HG03139 (cell line): ENCODE data around the gene LGALS3.

Source experiments
- ATAC-seq: cut with Tn5 transposase; IDR thresholded peaks from one replicate; pipeline ENCODE4 v1.9.1; 2021; ENCODE audit not compliant: unreplicated experiment

Gene LGALS3

DNA sequence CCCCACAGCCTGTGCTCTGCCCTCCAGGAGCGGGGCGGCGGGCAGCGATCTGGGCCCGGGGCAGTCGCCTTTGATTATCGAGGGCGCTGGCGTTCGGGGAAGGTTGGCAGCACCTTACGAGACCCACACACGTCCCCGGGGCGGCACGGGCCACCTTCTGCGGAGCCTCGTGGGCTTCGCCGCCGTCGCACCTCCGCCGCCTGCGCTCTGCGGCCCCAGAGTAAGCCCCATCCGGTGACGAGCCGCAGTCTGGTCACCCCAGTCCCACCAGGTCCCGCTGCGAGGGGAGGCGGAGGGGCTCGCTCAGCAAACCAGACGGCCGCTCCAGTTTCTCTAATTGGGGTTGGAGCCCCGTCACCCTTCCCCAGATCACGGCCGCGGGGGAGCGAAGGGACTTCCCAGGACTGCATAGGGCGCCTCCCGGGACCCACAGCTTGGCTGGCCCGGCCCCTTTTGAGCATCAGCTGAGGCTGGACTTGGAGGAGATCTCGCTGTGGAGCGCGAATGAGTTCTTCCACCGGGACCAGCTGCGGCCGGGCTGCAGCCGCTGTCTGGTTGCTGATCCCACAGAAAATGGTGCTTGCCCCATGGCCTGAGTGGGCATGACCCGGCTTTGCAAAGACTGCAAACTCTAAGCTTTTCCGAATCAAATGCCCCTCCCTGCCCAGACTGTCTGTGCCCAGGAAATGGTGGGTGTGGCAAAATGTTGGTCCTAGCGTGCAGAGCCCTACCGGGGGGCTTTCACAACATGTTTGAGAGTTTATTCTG is 560 bp downstream of the LGALS3 start:
- ATAC-seq: peak; percentile 53

DNA sequence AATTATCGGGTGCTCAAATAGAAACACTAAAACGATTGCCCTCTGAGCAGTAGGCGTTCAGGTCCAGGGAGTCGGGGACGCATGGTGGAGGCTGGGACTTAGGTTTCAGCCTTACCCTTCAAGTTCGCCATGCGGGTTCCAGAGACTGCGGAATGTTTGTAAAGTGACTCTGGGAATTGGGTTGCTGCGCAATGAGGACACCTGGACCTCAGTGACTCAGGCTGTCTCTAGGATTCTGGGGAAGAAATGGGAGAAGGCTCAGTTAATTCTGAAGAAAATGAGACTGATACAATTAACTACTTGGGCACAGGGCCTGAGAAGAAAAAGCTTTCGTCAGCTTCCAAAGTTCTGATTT is 1.1 kb downstream of the LGALS3 start:
- no peak for ATAC-seq

DNA sequence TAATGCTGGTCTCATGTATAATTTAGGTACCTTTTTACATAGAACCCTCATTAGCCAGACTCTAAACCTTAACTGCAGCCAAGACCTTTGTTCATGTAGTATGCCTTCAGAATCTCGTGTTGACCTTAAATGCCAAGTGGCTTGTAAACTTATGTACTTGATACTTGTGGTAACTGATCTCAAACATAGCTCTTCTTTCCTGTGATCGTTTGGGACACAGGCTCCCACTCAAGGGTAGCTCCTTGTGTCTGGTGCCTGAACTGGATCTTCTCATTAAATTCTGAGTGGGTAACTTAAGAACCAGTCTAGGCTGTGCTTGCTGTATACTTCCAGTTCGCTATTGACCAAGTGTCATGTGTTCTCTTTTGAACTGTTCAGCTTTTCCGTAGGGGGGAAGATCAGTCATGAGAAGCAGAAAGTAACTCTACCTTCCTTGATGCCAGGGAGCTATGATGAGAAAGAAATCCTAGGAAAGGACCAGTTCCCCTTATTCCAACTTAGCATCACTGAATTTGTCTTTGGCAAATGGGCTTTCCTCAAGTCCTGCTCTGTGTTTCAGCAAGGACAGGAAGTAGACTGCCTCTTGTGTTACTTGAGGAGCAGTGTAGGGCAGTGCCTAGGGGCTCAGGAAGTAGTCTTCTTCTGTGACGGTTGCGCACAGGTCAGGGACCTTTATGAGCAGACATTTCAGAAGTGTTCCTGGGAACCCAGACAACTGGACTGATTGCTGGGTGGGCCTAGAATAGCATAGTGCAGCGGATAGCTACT is 2.5 kb downstream of the LGALS3 start:
- no peak for ATAC-seq

DNA sequence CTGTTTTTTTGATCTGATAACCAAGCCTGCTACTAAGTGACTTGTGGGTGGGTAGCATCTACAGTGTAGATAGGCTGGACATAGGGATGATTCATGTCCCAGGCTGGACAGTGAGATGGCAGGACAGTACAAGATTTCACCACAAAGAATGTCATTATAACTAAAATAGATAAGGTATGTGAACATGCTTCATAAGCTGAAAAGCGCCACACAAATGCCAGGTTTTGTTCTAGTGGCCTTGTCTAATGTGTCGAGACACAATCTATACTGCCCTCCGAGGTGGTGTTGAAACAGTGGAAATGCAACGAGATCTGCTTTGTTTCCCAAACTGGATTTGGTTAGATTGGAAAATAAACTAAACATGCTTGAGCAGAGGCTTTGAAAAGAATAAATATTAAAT is 4.4 kb downstream of the LGALS3 start:
- ATAC-seq: no peak

DNA sequence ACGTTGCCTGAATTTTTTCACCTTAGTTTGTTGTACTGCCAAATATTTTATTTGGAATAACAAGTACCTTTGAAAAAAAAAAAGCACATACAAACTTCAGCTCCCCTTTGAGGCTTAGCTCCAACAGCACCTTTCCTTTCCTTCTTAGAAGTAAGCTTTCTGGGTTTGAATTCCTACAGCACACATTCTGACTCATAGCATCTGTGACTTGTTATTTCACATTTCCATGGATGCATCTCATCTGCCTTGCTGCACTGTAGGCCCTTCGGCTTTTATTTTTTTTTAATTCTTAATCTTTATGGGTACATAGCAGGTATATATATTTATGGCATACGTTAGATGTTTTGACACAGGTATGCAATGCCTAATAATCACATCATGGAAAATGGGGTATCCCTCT is 7.2 kb downstream of the LGALS3 start:
- ATAC-seq: no peak

DNA sequence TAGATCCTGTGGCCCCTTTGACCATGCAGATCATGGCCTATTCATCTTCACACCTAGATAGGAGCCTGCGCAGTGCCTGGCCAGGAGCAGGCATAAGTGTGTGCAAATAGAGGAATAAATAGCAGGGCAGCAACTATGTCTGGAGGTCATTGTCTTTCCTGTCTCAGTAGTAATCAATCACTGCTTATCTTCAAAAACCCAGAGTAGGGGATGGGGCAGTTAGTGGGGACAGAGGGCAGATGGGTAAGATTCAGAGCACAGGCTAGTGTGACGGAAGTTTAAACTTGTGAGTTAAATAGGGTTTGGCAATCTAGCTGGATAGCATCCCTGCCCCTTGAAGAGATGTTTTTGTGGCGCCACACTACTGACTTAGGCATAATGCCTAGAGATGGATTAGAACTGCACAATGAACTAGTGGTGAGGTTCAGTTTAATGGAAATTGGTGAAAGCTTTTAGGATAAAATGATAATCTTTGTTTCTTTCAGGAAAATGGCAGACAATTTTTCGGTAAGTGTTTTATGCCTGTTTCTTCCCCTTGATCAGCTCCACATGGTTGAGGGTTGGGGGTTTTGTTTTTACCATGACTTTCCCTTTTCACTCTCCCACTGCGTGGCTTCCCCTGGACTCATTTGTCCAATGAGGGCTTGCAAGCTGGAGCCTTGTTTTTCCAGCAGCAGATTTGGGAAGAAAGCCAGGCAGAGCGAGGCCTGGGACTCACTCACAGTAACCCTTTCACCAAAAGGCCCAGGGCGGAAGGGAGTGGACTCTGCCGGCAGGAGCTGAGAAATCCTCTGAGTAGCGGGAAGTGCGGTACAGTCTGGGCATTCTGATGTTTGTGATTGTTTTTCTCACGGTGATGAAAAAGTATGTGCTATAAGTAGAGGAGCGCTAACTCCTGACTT is 8.1 kb downstream of the LGALS3 start:
- no peak for ATAC-seq

DNA sequence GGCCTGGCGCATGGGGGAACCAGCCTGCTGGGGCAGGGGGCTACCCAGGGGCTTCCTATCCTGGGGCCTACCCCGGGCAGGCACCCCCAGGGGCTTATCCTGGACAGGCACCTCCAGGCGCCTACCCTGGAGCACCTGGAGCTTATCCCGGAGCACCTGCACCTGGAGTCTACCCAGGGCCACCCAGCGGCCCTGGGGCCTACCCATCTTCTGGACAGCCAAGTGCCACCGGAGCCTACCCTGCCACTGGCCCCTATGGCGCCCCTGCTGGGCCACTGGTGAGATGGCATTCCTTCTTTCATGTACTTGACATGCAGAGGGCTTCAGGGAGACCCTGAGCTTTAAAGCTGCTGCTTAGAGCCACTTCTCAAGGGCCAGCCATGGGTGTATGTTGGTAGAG is 9.0 kb downstream of the LGALS3 start:
- ATAC-seq: no peak

DNA sequence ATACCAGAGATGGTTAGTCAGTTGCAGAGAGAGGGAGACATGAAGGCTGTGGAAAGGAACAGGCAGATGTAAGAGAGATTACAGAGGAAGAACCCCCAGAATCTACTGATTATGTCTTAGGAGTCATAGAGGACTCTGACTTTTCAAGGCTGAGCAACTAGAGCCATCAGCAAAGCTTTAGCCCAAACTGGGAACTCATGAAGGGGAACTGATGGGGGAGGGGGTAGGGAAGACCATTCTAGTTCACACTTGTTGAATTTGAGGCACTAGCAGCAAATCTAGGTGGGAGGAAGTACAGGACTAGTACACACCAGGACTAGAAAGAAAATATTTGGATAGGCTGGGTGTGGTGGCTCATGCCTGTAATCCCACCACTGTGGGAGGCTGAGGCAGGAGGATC is 10.1 kb downstream of the LGALS3 start:
- no peak for ATAC-seq

DNA sequence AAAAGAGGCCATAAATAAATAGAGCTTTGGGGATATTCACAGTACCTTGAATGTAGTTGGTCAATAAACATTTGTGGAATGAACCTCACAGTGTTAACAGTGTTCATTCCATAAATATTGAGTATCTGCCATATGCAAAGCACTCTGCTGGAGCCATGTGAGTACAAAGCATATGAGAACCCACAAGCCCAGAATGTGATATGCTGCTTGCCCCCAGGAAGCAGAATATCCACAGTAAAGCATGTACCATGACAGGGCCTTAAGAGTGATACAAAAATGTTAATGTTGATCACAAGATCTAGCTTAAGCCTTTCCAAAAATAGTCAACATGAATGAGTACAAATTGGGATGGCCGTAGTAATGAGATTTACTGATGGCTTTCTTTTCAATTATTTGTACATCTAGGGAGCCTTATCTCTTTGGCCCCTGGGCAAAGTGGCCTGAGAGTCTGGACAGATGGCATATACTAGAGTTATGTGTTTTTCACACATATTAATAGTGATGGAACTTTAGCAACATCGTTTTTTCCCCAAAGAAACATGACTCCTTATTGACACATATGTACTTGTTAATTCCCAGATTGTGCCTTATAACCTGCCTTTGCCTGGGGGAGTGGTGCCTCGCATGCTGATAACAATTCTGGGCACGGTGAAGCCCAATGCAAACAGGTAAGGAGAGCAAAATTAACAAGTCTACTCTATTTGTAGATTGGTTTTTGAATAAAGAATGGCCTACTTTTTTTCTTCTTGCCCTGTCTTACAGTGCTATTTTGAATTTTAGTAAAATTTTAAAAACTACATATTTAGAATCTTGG is 10.9 kb downstream of the LGALS3 start:
- no peak for ATAC-seq

DNA sequence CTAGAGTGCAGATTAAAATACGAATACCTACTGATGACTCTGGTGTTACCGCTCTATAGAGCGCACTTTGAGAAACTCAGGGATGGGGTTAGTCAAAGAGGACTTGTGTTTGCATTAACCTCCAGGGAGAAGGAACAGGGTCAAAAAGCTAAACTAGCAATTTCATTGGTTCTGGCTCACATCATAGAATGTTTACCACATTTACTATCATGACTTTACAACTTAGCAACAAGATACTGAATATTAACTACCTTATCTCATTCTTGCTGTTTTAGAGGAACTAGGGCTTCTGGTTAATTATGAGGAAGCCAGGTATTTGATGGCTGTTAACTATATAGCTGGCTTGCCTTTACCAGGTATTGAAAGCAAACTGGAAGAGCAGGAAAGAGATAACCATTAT is 12.8 kb downstream of the LGALS3 start:
- ATAC-seq: no peak

DNA sequence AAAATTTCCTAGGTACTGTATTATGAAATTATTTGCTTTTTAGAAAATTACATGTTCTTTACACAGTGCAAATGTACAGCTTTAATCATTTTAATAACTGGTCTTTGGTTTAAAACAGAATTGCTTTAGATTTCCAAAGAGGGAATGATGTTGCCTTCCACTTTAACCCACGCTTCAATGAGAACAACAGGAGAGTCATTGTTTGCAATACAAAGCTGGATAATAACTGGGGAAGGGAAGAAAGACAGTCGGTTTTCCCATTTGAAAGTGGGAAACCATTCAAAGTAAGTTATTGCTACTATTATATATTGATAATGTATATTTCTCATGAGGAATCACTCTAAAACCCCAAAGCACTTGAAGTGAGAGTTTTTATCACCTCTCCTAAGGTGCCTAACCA is 13.4 kb downstream of the LGALS3 start:
- ATAC-seq: no peak

DNA sequence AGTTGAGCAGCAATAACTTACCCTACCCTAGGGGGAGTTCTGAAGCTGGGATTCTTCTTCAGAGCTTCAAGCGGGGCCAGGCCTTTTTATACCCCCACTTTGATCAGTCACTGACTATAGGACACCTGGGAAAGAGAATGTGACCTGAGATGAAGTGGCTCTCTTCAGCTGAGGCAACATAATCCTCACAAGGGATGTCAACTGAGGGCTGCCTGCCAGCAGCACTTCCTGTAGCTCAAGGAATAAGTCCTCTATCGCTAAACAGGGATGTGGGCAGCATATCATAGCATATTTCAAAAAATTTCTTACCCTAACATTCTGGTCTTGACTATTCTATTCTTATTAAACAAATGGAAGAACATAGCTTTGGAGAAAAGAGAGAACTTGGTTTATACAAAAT is 17.4 kb downstream of the LGALS3 start:
- no peak for ATAC-seq

DNA sequence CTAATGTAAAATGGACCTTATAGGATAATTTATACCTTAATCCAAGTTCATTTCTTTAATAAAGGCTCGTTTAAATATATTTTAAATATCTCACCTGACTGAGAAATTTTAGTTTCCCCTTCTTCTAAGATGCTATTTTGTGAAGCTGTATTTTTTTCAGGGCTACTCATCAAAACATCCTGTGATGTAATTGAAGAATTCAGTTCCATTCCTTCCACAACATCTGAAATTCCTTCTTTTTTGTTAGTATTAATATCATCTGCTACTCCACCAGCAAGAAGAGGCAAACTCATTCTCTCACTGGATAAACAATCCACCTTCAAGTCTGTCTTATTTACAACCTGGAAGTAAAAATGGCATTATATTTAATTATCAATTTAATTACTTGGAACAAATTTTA is 22.5 kb downstream of the LGALS3 start:
- no peak for ATAC-seq

DNA sequence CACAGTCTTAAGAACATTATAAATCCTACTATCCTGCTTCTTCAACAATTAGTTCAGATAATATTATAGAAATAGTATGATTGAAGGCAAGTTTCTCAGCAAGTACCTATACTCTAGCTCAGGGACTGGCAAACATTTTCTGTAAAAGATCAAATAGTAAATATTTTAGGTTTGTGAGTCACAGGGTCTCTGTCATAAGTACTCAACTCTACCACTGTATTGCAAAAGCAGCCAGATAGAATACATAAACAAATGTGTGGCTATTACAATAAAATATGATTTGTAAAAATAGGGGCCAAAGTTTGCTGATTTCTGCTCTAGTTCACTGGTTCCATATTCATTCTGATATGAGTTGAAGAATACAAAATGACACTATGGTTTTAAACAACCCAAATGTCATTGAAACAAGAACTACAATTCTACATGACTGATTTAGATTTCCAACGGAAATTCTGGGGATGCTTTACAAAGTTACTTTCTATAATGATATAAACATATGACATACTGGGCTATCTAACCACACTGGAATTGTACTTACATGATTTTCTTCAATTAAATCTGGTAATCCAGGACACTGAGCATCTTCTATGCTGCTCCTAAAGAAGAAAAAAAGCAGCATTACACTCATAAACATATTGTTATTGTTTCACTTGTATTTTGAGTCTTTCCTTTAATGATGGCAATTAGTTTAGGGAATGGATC is 23.2 kb downstream of the LGALS3 start:
- no peak for ATAC-seq

DNA sequence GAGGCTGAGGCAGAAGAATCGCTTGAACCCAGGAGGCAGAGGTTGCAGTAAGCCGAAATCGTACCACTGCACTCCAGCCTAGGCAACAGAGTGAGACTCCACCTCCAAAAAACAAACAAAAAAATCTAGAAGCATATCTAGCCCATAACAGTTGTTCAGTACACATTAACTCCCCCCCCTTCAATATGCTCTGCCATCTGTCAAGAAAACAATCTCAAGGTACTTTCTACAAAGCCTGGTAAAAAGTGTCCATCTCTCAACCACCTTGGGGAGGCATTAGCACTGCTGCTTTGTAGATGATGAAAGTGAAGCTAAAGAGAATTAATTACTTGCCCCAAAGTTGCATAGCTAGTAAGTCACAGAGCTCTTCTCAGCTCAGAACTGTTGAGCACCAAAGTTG is 24.9 kb downstream of the LGALS3 start:
- no peak for ATAC-seq

DNA sequence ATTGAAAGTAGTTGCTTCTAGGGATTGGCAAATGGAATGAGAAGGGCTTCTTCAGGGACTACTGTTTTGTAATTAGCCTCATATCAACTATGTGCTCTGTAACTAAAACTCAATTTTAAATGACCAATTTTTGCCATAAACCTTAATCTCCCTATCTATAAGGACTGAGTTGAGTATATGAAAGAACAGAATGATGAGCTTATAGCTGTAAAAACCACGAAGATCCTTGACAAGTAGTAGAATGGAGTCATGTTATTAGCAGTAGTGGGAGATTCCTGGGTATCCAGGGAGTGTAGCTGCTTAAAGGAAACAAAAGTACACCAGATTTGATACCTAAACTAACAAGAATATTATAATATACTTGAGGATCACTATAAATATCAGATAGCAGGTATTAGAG is 28.0 kb downstream of the LGALS3 start:
- no peak for ATAC-seq

DNA sequence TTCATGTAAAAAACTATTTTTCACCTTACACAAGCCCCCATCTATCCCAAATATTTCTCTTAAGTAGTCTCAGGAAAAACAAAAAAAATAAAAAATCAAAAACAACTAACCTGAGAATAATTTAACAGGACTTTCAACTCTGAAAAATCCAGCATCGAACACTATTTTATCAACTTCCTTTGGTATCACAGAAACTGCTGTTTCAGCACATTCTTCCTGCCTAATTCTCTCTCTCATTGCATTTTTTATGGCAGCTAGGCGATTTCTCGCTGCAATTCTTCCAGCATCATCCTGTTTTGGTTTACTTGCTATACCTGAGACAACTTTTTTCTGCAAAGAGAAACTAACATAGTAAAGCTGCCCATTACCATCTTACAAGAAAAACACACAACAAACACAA is 29.4 kb downstream of the LGALS3 start:
- no peak for ATAC-seq

DNA sequence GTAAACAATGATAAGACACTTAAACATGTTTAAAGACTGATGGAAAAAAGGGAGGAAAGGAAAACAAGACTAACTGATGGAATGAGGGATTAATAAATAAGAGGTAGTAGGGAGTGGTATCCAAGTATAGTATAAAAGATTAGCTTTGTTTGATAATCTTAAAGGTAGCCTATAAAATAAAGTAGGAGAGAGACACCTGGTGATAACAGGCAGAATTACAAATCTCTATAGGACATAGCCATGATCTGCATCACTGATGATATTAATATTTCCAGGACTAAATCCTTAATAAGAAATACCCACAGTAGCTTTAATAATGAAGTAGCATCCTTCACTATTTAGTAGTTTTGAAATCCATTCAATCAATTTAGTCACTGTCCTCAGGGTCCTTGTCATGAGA is 31.9 kb downstream of the LGALS3 start:
- no peak for ATAC-seq

DNA sequence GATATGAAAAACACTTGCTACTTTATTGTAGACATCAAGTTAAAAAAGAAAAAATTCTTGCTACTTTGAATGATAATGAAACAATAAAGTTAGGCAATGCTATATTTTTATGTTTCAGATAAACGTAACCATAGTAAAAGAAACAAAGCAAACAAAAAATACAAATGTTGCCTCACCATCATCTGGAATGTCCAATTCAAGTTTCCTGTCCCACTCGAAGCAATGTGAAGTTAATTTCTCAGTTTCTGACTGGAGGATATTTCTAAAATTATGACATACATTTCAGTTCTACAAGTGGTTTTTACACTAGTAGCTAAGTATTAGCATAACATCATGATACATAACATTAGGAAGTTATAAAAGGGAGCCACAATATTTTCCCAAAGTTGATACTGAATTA is 41.5 kb downstream of the LGALS3 start:
- no peak for ATAC-seq

DNA sequence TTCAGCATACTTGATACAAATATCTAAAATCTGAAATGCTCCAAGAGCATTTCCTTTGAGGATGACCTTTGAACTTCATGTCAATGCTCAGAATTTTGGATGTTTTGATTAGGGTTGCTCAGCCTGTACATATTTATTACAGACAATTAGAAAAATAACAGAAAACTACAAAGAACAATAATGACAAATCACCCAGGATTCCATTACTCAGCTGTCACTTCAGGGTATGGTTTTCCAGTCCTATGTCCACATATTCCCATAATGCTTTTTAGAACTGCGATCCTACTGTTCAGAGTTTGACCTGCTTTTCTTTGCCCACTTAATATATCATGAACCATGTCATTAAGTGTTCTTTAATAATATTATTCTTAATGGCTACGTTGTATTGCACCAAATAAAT is 51.0 kb downstream of the LGALS3 start:
- no peak for ATAC-seq
